AG20443 (cell line): Measurements from ENCODE around the gene ERP44.
"Not testable (repeated sequence)": the region's sequence is repeated elsewhere in the genome, so short reads cannot be mapped to it uniquely, and the experiment has no call there.

Experiments used
- DNase-seq: peaks from one replicate; pipeline ENCODE4 v3.0.0; 2012; ENCODE audit warnings: low spot score, mixed read lengths

ERP44 gene

GRCh38 chr9:100067990-100068389 is 30.8 kb downstream of the ERP44 start:
- not testable (repeated sequence) for DNase-seq

GRCh38 chr9:100066539-100066938 is 32.3 kb downstream of the ERP44 start:
- peak; percentile 9 for DNase-seq

- no peak for DNase-seq
Observed at GRCh38 chr9:100064872-100065581, 33.8 kb downstream of the ERP44 start.

- no peak for DNase-seq
Observed at GRCh38 chr9:100063185-100063584, 35.6 kb downstream of the ERP44 start.

GRCh38 chr9:100062683-100063082 is 36.1 kb downstream of the ERP44 start:
- not testable (repeated sequence) for DNase-seq

DNA sequence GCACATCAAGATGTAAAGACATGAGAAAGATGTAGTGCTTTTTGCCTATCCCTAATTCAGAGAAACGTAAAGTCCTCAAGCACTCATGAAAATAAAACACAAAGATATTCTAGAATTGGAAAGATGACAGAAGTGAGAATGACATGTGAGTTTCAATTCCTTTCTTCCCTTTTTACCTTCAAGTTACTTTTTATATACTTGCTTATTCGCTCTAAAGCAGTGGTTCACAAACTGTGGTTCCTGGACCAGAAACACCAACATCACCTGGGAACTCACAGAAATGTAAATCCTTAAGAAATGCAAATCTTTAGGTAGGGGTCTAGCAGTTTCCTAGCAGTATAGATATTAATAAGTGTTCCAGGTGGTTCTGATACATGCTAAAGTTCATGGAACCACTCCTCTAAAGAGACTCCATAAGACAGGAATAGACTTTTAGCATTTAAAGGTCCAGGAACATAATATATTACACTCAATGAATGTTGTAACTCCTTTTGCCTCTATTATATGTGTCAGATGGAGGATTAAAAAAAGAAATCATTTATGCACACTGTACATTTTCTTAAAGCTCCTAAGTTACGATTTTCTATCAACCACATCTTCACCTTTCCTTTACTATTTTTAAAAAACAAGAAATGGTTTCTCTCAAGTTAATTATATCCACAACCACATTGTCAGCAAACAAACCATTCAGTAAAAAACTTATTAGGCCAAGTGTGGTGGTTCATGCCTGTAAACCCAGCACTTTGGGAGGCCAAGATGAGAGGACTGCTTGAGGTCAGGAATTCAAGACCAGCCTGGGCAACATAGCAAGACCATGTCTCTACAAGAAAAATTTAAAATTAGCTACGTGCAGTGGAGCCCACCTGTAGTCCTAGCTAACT is 39.9 kb downstream of the ERP44 start:
- no peak for DNase-seq

DNA sequence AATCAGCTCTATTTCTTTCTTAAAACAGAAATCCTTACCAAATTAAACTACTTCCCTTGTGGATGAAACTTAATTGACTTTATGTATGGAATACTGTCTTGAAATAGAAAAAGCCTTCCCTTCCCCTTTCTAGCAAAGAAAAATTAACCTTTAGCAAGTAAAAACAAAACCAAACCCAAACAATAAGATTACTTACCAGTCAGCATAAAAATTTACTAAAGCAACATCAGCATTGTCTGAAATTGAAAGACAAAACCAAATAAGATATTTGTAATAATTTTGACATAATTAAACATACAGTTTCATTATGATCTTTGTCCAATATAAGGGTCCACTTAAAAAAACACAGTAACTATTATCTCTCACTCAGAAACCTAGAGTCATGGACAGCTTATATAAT is 41.2 kb downstream of the ERP44 start:
- no peak for DNase-seq

DNA sequence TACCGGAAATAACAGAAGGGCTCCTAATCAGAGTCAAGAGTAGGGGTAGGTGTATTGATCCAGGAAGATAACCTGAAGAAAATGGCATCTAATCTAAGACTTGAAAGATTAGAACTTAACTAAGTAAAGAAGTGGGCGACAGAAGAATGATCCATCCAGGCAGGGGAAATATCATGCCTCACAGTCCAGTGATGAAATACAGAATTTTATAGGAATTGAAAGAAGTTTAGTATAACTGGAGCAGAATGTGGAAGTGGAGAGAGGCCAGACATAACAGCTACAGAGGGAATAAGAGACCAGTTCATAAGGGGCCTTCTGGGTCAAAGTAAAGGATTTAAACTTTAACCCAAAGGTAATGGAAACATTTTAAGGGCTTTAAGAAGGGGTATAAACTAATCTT is 42.2 kb downstream of the ERP44 start:
- no peak for DNase-seq

- DNase-seq, result no peak
Observed at GRCh38 chr9:100052375-100052774, 46.4 kb downstream of the ERP44 start.

GRCh38 chr9:100049551-100049950 is 49.2 kb downstream of the ERP44 start:
- no peak for DNase-seq

DNA sequence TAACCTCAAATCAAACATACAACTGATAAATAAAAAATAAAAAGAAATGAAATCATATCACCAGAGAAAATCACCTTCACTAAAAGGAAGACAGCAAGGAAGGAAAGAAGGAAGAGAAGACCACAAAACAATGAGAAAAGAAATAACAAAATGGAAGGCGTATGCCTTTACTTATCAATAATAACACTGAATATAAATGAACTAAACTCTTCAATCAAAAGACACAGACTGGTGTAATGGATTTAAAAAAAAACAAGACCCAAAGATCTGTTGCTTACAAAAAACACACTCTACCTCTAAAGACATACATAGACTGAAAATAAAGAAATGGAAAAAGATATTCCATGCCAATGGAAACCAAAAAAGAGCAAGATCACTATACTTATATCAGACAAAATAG is 60.3 kb downstream of the ERP44 start:
- no peak for DNase-seq

DNA sequence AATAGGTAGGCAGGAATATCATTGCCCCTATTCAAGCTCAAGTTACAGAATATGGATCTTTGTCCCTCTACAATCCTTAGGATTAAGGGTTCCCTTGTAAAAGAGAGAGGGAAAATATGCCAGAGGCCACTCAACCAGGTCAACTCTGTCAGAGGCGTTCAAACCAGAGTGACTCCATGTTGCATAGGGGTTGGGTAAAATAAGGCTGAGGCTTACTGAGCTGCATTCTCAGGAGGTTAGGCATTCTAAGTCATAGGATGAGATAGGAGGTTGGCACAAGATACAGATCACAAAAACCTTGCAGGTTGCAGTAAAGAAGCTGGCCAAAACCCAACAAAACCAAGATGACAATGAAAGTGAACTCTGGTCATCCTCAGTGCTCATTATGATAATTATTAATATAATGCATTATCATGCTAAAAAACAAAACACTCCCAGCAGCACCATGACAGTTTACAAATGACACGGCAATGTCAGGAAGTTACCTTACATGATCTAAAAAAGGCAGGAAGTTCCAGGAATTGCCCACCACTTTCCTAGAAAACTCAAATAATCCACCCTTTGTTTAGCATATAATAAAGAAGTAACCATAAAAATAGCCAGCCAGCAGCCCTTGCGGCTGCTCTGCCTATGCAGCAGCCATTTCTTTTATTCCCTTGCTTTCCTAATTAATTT is 64.8 kb downstream of the ERP44 start:
- no peak for DNase-seq

DNA sequence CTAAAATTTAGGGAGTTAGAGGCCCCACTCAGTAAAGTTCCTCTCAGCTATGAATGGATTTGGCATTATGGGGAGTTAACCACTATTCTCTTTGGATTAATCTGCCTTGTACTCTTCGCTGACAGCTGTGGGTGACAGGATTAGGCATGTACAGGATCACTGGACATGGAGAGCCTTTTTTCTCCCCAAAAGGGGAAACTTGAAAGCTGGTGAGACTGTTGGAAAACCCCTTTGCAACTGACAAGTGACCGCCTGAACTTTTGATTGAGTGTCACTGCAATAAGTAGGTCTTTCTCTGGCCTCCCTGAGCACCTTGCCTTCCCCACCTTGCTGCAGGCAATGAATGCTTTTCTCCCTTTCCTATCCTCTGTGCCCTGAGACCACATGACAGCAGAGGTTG is 68.3 kb downstream of the ERP44 start:
- no peak for DNase-seq

DNA sequence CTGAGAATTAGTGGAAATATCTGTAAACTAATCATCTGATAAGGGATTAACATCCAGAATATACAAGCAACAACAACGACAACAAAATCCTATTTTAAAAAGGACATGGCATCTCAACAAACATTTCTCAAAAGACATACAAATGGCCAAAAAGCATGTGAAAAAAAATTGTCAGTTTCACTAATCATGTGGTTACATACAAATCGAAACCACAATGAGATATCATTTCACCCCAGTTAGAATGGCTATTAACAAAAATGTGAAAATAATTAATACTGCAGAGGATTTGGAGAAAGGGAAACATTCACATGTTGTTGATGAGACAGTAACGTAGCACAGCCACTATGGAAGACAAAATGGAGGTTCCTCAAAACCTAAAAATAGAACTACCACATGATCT is 69.5 kb downstream of the ERP44 start:
- DNase-seq, result no peak

GRCh38 chr9:100028201-100028784 is 70.5 kb downstream of the ERP44 start:
- DNase-seq, result peak; percentile 84

- no peak for DNase-seq
Observed at GRCh38 chr9:100027543-100027942, 71.3 kb downstream of the ERP44 start.

DNA sequence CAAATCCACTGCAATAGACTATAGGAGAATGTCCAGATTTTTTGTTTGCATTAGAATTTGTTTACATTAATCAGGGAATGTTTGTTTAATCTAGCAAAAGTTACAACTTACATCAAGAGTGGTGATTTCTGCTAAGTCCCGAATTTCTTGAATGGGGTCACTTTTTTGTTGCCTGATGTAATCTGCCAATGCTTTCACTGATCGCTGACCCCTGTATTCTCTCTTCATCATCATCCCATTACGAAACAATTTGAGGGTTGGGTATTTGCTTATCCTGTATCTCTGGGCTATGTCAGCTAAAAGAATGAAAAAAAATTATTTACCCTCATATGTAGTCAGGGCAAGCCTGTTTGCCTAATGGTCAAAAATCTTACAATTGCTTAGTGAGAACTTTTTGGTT is 76.9 kb downstream of the ERP44 start:
- DNase-seq, result no peak

- peak; percentile 9 for DNase-seq
Observed at GRCh38 chr9:100020121-100020795, 78.5 kb downstream of the ERP44 start.

DNA sequence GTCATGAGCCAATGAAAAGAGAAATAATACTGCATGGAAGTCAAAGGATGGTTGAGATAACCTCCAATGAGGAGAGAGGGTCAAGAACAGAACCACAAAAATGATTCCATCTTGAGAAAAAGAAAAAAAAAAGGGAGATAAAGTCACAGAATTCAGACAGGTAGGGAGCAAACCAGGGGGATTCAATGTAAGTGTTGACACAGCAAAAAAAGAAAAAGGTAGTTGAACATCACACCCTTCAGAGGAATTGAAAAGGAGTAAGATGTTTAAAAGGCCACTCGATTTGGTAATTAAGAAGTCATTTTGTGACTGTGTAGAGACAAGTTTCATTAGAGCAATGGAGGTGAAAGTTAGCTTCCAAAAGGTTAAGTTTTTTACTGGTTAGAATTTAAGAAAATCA is 79.3 kb downstream of the ERP44 start:
- DNase-seq, result no peak

DNA sequence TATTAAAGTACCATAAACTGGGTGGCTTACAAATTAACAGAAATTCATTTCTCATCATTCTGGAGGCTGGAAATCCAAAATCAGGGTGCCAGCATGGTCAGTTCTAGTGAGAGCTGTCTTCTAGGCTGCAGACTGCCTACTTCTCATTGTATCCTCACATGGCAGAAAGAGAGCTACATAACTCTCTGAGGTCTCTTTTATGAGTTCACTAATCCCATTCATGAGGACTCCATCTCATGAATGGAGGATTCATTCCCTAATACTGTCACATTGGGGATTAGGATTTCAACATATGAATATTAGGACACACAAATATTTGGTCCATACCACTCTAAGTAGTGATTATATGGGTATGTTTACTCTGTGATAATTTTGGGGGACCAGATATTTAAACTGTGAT is 84.0 kb downstream of the ERP44 start:
- no peak for DNase-seq

DNA sequence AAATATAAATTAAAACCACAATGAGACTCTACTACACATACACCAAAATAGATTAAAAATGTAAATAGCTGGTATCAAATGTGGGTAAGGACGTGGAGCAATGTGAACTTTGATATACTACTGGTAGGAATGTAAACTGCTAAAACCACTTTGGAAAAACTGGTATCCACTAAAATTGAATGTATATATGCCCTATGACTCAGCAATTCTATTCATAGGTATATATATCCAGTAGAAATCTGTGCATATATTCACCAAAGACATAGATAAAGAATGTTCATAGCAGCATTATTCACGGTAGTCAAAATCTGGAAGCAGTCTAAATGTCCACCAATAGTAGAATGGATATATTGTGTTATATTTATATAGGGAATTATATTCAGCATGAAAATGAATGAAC is 85.2 kb downstream of the ERP44 start:
- DNase-seq, result no peak

GRCh38 chr9:100012279-100012678 is 86.5 kb downstream of the ERP44 start:
- no peak for DNase-seq
